Stomach smooth muscle (tissue), 2 donors: ENCODE measurements around the gene KCNE3.

Source experiments
- H3K27ac ChIP-seq: one replicate; pipeline ENCODE4 v1.7.0; 2013; ENCODE audit warnings: mild to moderate bottlenecking, low read length, inconsistent platforms
- H3K27me3 ChIP-seq, 2 donors: one replicate each; pipeline ENCODE4 v1.7.0; 2013; ENCODE audit warnings: low read length in 2 of 2; ENCODE audit not compliant: insufficient read depth in 2 of 2, control insufficient read depth in 1 of 2
- H3K36me3 ChIP-seq, 2 donors: one replicate each; pipeline ENCODE4 v1.7.0; 2013; ENCODE audit warnings: low read length in 2 of 2; ENCODE audit not compliant: control insufficient read depth in 2 of 2, insufficient read depth in 2 of 2
- H3K4me1 ChIP-seq: one replicate; pipeline ENCODE4 v1.7.0; 2013; ENCODE audit warnings: low read length; ENCODE audit not compliant: control insufficient read depth, insufficient read depth
- H3K4me3 ChIP-seq, 2 donors: one replicate each; pipeline ENCODE4 v1.7.0; 2013; ENCODE audit warnings: low read length in 2 of 2
- H3K9ac ChIP-seq, 2 donors: one replicate each; pipeline ENCODE4 v1.7.0; 2013; ENCODE audit warnings: low read length in 2 of 2, mild to moderate bottlenecking in 1 of 2
- H3K9me3 ChIP-seq, 2 donors: one replicate each; pipeline ENCODE4 v1.7.0; 2013; ENCODE audit warnings: low read length in 2 of 2; ENCODE audit not compliant: control insufficient read depth in 2 of 2
- donor health status: healthy.
- donor health status: Pancreatic carcinoma.

Gene KCNE3

DNA sequence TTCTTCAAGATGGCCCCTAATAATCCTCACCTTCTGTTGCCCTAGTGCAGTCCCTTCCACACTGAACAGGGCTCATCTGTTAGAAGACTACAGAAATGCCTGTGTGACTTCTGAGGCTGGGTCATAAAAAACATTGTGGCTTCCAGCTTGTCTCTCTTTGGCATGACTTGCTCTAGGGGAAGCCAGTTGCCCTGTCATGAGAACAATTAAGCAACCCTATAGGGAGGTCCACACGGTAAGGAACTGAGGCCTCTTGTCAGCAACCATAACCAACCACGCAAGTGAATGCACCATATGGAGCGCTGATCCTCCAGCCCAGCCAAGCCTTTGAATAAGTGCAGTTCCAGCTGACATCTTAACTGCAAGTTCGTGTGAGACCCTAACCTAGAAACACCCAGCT, 23.6 kb upstream of the KCNE3 start:
- H3K9ac ChIP-seq, result no peak overlapping the region
- no peaks in the 10 kb centered on the region for H3K9me3 ChIP-seq
- no peak overlapping the region for H3K27ac ChIP-seq
- peaks cover 4% of the 10 kb centered on the region for H3K4me1 ChIP-seq
- no peaks in the 10 kb centered on the region for H3K36me3 ChIP-seq
- no peak overlapping the region for H3K4me3 ChIP-seq
- H3K27me3 ChIP-seq, result no peaks in the 10 kb centered on the region

DNA sequence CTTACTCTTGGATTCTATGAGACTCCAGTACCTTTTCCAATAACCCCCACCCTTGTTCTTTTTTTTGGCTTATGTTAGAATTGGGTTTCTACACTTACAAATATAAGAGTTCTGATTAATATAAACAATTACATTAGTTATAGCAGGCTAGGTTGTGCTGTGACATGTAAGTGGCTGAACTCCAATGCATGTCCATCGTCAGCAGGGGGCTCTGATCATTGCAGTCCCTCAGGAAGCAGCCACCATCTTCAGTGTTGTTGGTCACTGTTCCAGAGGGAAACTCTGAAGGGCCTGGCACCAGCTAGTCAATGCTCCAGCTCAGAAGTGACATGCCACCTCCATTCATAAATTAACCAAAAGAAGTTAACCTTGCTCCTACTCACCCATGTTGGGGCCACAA, 20.5 kb upstream of the KCNE3 start:
- Histone ChIP-seq H3K4me1 (no peaks in the 10 kb centered on the region), H3K9me3 (no peaks in the 10 kb centered on the region)

DNA sequence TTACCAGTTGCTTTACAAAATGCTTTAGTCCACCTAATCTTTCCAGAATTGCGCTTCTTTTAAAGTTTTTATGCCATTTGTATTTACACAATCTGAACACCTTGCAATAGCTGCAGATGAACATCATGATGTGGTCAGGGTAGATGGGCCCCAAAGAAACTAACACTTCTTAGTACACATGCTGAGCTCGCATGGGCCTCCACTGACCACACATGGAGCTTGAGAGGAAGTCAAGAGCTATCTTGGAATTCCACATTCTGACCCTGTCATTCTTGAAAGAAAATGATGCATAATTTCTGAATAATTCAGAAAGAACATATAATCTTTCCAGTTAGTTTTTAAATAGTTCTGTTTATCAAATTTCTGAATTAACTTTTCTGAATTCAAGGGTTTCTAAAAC, 18.5 kb upstream of the KCNE3 start:
- Histone ChIP-seq H3K27ac (no peak overlapping the region), H3K36me3 (no peaks in the 10 kb centered on the region), H3K9me3 (no peaks in the 10 kb centered on the region), H3K9ac (no peak overlapping the region), H3K4me1 (no peaks in the 10 kb centered on the region), H3K27me3 (no peaks in the 10 kb centered on the region), H3K4me3 (no peak overlapping the region)

More for the DNA sequence above, 20.5 kb upstream of the KCNE3 start:
- no peak overlapping the region for H3K9ac ChIP-seq
- H3K36me3 ChIP-seq, result no peaks in the 10 kb centered on the region
- no peaks in the 10 kb centered on the region for H3K27me3 ChIP-seq
- H3K27ac ChIP-seq, result no peak overlapping the region
- H3K4me3 ChIP-seq, result no peak overlapping the region

DNA sequence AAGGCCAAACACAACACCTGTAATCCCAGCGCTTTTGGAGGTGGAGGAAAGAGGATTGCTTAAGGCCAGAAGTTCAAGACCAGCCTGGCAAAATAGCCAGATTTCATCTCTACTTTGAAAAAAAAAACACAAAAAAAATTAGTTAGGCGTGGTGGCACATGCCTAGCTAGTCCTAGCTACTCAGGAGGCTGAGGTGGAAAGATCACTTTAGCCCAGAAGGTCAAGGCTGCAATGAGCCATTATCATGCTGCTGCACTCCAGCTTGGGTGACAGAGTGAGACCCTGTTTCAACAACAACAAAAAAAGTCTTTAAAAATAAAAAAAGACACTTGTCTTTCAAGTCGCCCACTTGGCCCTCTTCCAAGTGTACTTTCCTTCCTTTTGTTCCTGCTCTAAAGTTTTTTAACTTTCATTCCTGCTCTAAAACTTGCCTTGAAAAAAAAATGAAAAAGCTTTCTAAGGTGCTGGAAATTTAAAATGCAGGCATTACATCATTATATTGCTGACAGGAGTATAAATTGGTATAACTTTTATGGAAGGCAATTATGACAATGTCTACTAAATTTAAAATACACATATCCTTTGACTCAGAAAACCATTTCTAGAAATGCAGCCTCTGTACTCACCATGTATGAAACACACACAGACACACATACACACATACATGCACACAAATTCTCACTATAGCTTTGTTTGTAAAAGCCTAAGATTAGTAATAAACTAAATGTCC, 13.5 kb upstream of the KCNE3 start:
- H3K27me3 ChIP-seq, result no peaks in the 10 kb centered on the region
- no peak overlapping the region for H3K27ac ChIP-seq
- H3K4me1 ChIP-seq, result no peaks in the 10 kb centered on the region
- H3K4me3 ChIP-seq, result no peak overlapping the region
- no peaks in the 10 kb centered on the region for H3K36me3 ChIP-seq
- no peaks in the 10 kb centered on the region for H3K9me3 ChIP-seq
- H3K9ac ChIP-seq, result no peak overlapping the region

DNA sequence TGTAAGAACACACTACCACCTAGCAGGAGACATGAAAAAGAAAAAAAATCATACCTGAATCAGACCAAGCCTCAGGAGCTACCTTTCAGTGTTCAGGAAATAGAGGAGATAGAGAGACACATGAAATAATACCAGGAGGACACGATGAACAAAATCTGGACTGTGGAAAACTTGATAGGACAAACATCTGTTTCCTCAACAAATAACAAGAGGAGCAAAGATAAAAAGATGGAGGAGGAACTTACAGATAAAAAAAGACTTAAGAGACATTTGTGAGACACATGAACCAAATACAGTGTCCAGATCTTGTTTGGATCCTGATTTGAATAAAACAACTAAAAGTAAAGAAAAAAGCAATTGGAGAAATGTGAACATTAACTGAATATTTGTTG, 12.4 kb upstream of the KCNE3 start:
- Histone ChIP-seq H3K9me3 (no peaks in the 10 kb centered on the region), H3K4me1 (no peaks in the 10 kb centered on the region), H3K9ac (no peak overlapping the region), H3K27me3 (no peaks in the 10 kb centered on the region), H3K27ac (no peak overlapping the region), H3K36me3 (no peaks in the 10 kb centered on the region), H3K4me3 (no peak overlapping the region)

DNA sequence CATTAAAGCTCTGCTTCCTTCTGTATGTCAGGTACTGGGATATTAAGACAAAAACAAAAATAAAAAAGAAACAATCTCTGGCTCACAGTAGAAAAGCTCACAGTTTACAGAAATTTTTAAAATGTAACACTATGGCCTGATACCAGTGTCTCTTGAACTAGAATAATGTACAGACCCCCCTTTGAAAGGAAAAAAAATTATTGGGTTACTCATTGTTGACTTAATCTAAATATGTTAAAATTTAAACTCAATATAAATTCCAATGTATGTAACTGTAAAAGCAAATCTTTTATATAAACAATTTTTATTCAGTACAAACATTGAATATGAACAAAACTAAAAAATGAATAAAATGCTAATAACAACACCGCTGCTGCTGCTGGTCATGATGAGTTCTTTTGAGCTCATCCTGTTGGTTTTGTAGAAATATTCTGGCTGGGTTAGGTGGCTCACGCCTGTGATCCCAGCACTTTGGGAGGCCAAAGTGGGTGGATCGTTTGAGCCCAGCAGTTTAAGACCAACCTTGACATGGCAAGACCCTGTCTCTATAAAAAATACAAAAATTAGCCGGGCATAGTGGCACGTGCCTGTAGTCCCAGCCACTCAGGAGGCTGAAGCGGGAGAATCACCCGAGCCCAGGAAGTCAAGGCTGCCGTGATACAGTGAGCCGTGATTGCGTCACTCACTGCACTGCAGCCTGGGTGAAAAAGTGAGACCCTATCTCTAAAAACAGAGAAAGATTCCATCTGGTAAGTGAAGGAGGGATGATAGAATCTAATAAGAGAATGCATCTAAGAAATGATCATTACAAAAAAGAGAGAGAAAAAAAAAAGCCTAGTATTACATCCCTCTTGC, 11.8 kb upstream of the KCNE3 start:
- Histone ChIP-seq H3K9me3 (no peaks in the 10 kb centered on the region), H3K9ac (no peak overlapping the region), H3K36me3 (no peaks in the 10 kb centered on the region), H3K27ac (no peak overlapping the region), H3K4me3 (no peak overlapping the region), H3K27me3 (no peaks in the 10 kb centered on the region), H3K4me1 (no peaks in the 10 kb centered on the region)

DNA sequence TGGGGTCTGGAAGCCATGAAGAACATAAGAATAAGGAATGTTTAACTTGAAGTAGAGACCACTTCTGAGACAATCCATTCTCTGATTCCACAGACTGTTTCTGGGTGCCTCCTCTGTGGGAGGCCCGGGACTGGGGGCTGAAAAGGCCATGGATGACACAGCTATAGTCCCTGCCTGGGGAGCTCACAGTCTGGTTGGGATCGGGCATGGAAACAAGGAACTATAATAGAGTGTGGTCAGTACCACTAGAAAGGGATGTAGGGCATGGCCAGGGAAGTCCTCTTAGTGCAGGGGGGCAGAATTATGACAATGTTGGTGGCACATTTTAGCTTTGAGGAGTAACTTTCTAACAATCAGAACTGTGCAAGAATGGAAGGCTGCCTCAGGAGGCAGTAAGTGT, 9.2 kb upstream of the KCNE3 start:
- H3K4me3 ChIP-seq, result no peak overlapping the region
- no peaks in the 10 kb centered on the region for H3K4me1 ChIP-seq
- H3K27ac ChIP-seq, result no peak overlapping the region
- H3K36me3 ChIP-seq, result no peaks in the 10 kb centered on the region
- H3K9ac ChIP-seq, result no peak overlapping the region
- no peaks in the 10 kb centered on the region for H3K9me3 ChIP-seq
- H3K27me3 ChIP-seq, result no peaks in the 10 kb centered on the region

DNA sequence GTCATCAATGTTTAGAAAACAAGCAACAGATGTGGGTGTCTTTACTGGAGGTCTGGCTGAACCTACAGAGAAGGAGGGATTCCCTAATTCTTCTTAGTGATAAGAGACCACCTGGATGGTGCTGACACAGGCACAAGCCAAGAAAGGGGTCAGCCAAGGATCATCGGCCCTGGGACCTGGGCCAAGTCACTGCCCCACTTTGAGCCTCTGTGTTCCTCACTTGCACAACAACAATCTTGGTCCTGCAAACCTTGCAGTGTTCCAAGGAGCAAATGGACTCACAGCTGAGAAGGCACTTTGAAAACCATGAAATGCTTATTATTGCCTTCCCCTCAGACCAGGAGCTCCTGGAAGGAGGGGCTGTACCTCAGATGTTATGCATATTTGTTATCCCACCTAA, 7.0 kb upstream of the KCNE3 start:
- no peaks in the 10 kb centered on the region for H3K4me1 ChIP-seq
- H3K27me3 ChIP-seq, result no peaks in the 10 kb centered on the region
- no peak overlapping the region for H3K4me3 ChIP-seq
- no peak overlapping the region for H3K27ac ChIP-seq
- no peaks in the 10 kb centered on the region for H3K9me3 ChIP-seq
- H3K36me3 ChIP-seq, result no peaks in the 10 kb centered on the region
- no peak overlapping the region for H3K9ac ChIP-seq

DNA sequence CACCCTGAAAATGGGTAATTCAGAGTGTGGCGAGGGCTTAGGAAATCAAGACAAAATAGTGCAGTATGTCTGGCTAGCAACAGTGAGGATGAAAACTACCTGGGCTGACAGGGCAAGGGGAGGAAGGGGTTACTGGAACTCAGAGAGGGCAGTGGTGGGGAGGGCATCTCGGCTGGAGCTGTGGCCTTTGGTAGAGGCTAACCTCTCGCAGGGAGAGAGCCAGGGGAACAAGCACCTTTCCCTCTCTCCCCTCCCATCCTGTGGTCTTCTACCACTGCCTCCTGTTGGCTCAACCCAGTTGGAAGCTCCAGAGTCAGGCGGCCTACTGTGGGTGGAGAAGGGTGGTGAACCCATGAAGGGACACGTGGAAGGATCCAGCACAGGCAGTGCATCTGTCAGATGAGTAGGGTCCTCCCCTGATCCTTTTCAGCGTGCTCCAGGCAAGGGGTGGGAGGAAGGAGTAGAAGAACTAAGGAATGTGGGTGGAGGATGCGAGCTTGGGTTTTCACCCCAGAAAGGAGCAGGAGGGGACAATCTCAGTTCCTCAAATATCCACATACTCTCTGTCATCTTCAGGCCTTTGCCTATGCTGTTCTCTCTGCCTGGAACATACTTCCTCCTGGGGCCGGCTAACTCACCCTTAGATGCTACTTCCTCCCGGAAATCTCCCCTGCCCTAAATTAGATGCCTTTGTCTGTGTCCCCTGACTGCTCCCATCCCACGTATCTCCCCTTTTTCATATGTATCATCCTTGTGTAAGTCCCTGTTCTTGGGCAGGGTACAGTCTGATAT, 6.2 kb upstream of the KCNE3 start:
- no peaks in the 10 kb centered on the region for H3K4me1 ChIP-seq
- H3K27me3 ChIP-seq, result no peaks in the 10 kb centered on the region
- H3K9me3 ChIP-seq, result no peaks in the 10 kb centered on the region
- H3K36me3 ChIP-seq, result no peaks in the 10 kb centered on the region
- H3K27ac ChIP-seq, result no peak overlapping the region
- H3K4me3 ChIP-seq, result no peak overlapping the region
- H3K9ac ChIP-seq, result no peak overlapping the region

DNA sequence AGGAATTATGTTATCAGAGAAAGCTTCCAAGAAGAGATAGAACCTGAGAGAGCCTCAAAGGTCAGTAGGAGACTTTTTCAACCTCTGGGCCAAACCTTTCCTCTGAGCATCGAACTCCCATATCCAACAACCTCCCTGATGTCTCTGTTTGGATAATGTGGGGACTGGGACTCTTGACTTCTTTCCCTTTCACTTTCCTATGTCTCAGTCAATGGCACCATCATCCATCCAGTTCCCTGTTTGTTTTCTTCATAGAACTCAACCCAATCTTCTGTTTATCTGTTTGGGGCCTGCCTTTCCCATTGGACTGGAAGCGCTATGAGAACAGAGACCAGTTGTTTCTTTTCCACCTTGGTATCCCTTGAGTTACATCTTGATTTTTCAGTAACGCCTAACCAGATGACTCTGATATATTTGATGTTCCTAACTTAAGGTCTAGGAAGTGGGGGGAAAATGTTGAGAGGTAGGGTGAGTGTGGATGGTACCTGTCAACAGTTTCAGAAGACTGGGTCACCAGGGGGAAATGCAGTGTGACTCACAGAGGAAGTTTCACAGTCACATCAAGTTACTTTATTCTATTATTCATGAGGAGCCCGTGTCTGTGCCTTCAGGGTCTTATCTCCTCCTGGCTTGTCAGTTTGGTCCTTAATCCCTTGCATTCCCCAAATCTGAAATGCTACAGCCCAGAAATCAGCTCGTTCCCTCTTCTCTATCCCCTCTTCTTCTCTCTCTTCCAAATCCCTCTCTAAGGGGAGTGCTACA, 4.5 kb upstream of the KCNE3 start:
- Histone ChIP-seq H3K9ac (no peak overlapping the region), H3K9me3 (no peaks in the 10 kb centered on the region), H3K4me3 (no peak overlapping the region), H3K27ac (no peak overlapping the region), H3K27me3 (peaks cover under 1 to 6% of the 10 kb centered on the region in 2 donors), H3K36me3 (no peaks in the 10 kb centered on the region), H3K4me1 (peaks cover 10% of the 10 kb centered on the region)
